ENCODE data around the gene SEMA4C.

- TF ChIP-seq GATA3 (IDR thresholded peaks at IDR 0.05; ENCODE audit: low read depth, low read length) = no peak
- TF ChIP-seq GATA2 (IDR thresholded peaks at IDR 0.05; ENCODE audit: low read depth, low read length) = no peak
These were observed 54.4 kb downstream of the SEMA4C start for GRCh38 chr2:96815326-96816126.

All from SH-SY5Y (cell line).